IPS DF 4.7 (cell line): ENCODE results near the gene MBOAT2.
"Not testable (repeated sequence)": the region's sequence is repeated elsewhere in the genome, so short reads cannot be mapped to it uniquely, and the experiment has no call there.

Experiments
- DNase-seq: peaks from one replicate; pipeline ENCODE4 v3.0.0-alpha.2; 2013; ENCODE audit warnings: low spot score; ENCODE audit errors: extremely low read depth

MBOAT2 gene, protein sequence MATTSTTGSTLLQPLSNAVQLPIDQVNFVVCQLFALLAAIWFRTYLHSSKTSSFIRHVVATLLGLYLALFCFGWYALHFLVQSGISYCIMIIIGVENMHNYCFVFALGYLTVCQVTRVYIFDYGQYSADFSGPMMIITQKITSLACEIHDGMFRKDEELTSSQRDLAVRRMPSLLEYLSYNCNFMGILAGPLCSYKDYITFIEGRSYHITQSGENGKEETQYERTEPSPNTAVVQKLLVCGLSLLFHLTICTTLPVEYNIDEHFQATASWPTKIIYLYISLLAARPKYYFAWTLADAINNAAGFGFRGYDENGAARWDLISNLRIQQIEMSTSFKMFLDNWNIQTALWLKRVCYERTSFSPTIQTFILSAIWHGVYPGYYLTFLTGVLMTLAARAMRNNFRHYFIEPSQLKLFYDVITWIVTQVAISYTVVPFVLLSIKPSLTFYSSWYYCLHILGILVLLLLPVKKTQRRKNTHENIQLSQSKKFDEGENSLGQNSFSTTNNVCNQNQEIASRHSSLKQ

DNA sequence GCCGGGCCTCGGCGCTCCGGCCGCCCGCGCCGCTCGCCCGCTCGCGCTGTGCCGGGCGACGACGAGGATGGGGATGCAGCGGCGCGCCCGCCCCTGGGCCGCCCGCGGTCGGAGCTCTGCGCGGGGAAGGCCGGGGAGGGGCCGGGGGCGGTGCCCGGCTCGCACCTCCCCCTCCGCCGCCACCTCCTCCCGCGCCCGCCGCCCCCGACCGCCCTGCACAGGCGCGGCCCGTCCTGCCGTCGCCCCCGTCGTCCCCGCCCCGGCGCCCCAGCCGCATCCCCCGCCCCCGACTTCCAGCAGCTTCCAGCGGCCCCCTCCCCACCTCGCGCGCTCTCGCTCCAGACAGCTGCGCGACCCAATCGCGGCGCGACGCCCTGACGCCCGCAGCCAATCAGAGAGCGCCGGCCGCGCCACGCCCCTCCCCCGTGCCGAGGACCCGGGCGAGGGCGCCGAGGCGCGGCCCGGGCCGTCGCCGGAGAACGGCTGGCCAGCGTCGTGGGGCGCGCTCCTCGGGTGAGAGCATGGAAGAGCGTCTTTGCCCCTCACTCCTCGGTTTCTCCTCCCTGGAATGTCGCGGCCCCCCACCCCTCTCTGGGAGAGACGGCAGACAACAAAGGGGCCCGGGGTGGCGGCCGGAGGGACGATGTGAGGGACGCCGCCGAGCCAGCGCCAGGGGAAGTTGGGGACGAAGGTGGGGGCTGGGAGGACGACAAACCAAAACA, at the start of gene MBOAT2:
TSS of gene MBOAT2 (minus strand) at position 69 of the 722 bp plus-strand sequence. CDS start 70 bp downstream, outside the sequence.
- no peak for DNase-seq

DNA sequence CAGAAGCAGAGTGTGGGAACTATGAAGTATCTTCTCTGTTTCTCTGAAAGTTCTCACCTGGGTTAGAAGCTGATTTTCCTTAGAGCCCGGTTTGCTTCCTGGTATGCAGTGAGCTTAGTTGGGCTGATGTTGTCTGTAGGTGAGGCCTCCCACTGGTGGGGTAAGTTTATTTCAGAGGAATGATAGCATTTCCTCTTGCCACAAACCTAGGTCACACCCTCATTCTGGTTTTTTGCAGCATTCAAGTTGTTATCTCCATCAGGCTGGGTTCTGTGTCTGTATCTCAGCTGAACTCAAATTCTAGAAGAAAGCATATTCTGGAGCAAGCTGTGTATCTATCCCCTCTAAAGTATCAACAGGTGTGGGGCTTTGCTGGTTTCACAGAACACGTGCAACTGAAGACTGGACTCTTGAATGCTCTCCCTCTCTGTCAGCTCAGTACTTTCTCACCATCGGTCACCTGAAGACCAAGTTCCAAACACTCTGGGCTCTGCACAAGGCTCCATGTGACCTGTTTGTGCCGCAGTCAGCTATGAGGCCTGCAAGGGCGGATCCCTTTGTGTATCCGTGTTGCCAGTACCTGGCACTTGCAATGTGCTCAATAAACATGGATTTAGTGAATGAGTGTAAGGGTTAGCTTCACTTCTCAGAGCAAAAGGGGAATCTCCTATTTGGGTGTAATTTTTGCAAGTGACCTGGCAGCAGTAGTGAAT, 49.5 kb upstream of the MBOAT2 start:
- DNase-seq, result no peak

DNA sequence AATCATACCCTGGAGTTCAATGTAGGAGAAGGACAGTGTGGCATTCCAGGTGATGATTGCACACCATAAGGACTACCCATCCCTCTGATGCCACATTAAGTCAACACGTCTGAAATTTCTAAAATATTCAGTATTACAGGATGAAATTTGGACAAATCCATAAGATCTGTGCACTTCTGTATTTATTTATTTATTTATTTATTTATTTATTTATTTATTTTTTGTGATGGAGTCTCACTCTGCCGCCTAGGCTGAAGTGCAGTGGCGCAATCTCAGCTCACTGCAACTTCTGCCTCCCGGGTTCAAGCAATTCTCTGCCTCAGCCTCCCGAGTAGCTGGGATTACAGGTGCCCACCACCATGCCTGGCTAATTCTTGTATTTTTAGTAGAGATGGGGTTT, 48.0 kb upstream of the MBOAT2 start:
- not testable (repeated sequence) for DNase-seq

DNA sequence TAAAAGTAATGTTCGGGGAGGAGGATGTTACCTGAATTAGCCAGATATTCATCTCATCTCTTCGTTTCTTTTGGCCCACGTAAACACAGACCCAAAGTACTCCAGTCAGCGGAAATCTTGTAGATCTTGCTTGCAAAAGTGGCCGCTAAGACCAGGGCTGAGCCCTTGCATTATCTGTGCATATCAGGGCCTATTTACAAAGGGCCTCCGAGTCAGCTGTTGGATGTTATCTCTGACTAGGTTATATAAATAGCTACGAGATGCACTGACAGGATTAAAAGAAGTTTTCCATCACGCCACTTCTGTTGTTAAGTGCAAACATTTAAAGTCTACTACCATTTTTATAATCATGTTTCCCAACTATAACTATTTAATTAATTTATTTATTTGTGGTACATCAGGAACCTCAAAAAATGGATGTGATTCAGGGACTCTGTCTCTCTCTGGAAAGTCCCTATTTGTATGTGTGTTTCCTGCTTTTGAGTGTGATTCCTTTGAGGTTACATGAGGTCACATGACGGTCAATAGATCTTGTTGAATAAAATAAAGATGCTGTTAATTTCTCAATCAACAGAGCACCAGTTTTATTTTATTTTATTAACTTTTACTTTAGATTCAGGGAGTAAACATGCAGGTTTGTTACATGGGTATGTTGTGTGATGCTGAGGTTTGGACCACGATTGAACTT, 46.8 kb upstream of the MBOAT2 start:
- DNase-seq, result no peak

DNA sequence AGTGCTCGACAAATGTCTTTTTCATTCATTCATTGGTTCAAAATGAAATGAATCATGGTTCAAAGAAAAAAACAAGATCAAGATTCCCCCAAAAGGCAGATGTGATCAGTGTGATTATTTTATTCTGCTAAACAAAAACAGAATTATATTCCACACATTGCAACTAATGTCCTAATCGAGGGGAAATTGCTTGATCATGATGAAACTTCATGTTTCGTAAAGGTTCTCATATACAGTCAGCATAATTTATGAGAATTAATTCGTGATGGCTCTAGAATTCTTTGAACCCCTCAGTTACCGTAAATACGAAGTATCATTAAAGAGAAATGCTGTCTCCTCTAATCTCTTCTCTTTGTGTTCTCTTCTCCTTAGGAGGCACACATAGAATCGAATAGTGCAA, 42.1 kb upstream of the MBOAT2 start:
- DNase-seq, result no peak

DNA sequence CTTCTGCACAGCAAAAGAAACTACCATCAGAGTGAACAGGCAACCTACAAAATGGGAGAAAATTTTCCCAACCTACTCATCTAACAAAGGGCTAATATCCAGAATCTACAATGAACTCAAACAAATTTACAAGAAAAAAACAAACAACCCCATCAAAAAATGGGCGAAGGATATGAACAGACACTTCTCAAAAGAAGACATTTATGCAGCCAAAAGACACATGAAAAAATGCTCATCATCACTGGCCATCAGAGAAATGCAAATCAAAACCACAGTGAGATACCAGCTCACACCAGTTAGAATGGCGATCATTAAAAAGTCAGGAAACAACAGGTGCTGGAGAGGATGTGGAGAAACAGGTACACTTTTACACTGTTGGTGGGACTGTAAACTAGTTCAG, 40.0 kb upstream of the MBOAT2 start:
- not testable (repeated sequence) for DNase-seq

DNA sequence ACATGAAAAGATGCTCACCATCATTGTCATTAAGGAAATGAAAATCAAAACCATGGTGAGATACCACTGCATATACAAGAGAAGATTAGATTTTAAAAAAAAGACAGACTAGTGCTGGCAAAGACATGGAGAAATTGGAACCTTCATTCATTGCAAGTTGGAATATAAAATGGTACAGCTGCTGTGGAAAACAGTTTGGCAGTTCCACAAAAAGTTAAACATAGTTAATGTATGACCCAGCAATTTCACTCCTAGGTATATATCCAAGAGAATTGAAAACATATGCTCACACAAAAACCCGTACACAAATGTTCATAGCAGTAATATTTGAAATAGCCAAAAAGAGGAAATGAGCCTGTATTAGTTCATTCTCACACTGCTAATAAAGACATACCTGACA, 33.7 kb upstream of the MBOAT2 start:
- no peak for DNase-seq

DNA sequence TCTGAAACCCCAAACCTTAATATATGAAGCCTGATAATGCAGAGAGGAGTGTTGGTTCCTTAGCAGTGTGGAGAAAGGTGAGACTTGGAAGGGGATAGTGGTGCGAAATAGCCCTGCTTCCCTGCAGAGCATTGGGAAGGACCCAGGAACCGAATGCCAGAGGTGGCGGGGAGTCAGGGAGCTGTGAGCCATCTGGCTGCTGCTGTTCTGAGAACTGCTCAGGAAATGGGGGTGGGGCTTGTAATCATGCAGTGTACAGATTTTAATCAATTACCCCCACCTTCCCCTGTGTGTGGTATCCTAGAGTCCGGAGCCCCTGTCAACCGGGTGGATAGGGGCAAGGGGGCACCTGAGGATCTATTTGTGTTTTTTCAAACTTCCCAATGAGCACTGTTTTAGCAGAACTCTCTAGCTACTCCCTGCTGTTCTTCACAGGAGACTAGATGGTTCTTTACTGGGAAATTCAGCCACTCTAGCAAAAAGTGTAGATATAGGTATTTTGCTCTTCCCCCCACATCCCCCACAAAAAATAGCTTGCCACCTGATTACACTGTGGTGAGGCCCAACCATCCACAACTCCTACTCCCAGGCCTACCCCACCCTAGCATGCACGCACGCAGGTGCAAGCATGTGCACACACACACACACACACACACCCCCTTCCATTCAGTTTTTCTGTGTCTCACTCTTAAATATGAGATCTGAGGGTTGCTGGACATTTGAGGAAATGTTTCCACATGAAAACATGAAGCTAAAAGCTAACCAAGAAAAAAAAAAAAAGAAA, 30.1 kb upstream of the MBOAT2 start:
- no peak for DNase-seq

DNA sequence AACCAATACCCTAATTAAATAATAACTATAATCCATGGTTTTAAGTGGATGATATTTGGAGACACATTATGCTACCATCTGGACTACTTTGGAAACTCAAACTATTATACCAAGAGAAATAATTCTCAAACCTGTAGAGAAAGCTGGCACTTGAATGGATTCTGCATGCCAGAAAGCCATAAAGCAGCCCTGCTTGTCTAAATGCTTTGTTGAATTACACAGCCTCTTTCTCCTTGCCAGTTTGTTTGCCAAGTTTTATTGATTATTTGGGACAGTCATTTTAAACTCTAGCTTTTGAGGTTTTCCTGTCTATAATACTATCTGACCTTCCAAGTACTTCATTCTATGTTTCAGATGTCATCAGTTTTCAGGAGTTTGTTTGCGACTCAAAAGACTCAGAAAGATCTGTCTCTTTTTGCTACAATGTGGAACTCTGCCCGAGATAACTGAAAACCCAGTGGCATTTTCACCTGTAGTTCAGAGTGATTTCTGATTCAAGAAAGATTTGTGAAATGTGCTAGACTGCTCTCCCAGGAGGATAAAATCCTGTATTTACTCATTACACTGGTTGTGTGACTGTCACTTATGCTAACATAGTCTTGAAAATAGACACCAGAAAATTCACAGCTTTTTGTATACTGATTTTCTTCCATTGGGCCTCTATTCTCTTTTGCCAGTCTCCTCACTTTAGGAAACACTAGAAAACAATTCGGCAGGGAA, 29.2 kb upstream of the MBOAT2 start:
- no peak for DNase-seq

DNA sequence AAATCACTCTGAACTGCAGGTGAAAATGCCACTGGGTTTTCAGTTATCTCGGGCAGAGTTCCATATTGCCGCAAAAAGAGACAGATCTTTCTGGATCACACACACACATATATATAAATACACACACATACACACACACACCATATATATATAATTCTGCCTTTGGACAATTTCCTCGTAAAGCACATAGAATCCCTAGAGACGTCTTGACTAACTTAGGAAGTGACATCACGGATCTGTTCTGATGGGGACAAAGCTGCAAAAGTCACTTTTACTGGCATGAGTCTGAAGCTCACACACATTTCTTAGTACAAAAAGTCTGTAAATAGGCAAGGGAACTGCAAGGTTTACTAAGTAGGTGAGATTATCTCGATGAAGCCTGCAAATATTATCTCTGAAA, 28.6 kb upstream of the MBOAT2 start:
- DNase-seq, result no peak

DNA sequence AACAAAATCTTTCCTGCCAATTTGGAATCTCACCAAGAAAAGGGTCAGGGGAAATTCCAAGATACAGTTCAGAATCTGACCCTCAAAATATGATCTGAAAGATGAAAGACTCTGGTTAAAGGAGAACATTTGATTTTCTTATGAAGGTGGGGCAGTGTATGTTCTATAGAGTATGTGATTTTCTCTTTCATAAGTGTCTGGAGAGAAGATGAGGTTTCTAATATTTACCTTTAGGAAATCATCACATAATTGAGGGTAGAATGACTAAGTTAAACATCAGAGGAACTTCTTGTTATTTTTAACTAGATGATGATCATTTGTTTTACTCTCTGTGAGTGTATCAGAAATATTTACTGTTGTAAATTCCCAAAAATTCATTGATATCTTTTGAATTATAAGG, 27.8 kb upstream of the MBOAT2 start:
- no peak for DNase-seq

DNA sequence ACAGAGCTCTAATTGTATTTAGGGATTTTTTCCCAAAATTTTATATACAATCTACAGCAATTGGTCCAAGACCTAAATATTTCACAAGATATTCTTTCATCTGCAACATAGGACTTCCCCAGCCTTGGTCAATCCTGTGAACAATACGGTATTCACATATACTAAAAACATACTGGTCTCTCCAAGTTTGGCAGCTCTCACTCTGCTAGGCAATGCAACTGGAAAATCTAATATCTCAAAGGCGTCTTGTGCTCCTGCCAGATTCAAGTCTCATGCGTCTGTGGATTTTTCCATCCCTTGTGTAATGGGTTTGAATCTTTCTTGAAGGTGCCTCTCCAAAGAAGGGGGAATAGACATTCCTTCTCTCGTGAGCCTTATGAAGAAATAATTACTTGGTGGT, 27.4 kb upstream of the MBOAT2 start:
- DNase-seq, result no peak

DNA sequence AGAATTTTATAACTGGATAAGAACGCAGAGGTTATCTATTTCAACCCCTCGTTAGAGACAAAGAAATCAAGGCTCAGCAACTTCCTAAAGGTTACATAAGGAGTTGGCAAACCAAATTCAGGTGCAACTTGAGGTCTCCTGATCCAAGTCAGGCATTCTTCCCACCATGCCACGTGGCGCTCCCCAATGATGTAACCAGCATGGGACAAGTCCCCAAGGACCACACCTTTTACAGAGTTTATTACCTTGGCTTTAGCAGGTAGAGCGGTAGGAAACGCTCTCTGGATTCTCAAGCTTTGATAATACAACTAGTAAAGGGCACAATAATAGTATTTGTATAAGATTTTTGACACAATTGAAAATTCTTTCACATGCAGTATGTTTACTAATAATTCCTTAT, 26.7 kb upstream of the MBOAT2 start:
- DNase-seq, result no peak

DNA sequence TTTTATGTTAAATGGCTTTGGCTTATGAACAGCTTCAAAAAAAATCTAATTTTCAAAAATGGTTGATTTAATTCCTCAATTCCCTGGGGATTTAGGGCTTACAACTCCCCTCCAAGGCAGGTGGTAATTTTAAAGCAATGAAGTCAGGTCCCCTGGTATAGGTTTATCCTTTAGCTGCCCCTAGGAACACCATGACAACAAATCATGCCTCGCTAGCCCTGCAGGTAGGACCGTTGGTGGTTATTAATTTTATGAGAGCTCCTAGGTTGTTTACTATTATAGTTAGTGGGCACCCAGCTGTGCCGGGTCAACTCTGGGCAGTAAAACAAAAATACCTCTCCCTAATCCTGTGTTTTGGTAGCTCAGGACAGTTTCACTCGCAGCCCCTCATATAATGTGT, 26.2 kb upstream of the MBOAT2 start:
- DNase-seq, result no peak

DNA sequence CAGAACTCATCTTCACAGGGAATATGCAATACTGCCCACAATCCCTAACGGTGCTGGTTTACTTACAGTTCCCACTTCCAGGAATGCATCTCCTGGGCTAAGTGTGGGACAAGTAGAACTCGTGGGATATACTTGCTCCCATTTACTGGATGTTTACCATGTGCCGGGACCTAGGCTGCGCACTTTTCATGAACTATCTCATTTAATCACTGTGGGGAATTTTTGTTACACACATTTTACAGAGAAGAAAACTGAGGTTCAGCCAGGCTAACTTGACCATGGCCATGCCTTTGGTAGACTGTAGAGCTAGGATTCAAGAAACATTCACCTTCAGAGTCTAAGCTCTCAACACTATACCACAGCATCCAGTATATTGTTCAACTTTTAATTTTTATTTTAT, 24.4 kb upstream of the MBOAT2 start:
- DNase-seq, result no peak

DNA sequence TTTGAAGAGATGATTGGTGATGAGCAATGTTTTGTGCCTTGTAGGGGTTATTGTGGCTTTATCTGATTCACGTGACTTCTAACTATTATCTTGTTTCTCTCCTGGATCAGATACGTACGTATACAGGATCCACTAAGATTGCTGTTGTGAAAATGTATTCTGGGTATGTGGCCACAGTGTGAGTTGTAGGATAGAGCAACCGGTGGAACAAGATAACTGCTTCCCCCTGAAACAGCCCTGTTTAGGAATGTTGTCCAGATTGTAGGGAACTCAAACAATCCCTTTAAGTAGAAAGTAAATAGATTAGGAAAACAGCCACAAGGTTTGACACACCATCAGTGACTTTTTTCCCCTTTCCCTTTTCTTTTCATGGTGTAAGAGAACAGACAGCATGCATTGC, 22.3 kb upstream of the MBOAT2 start:
- DNase-seq, result no peak

DNA sequence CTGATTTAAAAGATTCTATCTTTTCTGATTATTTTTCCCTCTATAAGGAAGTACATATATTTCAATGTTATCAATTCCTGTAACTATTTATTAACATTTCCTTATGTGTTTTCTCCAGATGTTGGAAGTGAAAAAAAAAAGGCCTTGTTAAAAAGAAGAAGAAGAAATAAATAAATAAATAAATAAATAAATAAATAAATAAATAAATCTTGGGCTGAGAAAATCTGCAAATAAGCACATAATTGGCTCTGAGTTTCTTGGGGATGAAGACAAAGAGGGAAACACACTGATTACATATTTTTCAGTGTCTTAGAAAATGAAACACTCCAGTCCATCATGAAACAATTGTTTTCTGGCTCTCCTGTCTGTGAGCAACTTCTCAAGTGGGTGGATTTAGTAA, 21.1 kb upstream of the MBOAT2 start:
- no peak for DNase-seq

DNA sequence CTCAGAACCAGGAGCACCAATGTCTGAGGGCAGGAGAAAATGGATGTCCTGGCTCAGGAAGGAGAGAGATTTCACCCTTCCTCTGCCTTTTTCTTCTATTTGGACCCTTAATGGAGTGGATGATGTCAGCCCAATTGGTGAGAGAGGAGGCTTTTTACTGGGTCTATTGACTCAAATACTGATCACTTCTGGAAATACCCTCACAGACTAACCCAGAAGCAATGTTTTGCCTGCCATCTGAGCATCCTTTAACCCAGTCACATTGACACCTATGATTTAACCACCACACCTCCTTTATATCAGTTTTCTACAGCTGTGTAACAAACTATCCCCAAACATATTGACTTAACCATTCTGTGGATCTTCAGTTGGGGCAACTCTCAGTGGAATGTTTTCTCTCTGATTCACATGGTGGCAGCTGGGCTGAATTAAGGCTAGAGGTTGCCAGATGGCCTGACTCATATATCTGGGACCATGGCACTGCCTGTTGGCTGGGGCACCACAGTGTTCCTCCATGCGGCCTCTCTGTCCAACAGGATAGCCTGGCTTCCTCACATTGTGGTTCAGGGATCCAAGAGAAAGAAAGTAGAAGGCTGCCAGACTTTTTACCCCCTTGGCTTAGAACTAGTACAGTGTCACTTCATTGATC, 18.2 kb upstream of the MBOAT2 start:
- no peak for DNase-seq

DNA sequence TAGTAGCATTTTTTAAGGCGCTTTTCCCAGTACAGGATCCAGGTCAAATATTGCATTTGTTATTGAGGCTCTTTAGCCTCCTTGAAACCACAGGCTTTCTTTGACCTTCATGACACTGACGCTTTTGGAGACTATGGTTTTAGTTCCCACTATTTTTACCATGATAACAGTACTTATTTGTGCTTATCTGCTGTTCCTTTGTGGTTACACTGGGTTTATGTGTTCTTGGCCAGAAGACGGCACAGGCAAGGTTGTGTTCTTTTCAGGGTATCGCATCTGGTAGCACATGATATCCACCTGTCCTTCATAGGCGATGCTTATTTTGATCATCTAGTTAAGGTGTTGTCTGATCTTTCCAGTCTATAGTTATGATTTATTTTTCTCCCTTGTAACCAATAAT, 16.8 kb upstream of the MBOAT2 start:
- DNase-seq, result no peak

DNA sequence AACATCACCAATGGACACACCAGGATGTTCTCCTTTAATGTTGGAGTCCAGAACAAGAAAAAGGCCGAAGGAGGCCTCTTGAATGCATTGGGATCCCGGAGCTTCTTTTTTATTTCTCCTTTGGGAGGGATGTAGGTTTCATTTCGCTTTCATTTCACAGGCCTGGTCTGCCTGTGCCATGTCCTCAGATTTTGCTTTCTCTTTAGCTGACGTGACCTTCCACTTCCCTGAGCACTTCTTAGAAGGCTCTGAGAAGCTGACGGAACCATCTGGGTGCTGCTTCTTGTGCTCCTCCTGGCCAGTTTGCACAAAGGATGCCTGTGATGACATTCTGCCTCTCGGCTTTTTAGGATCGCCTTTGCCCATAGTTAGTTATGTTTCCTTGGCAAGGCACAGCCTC, 15.1 kb upstream of the MBOAT2 start:
- DNase-seq, result no peak
